ENCODE results near the gene KRR1. TPM values are rescaled to one million over a fixed set of nuclear protein-coding genes. Genes with fewer than 3 reads are reported as not detected.

The KRR1 gene
- total and polyA plus RNA-seq, 2 of the 13 experiments (the other 11 are each of a cell fraction or from before 2014, with no cell fraction given), result 19.3 to 103 TPM

GRCh38 chr12:75528272-75528671, 16.9 kb upstream of the KRR1 start:
- H3K4me2 ChIP-seq (ENCODE audit: low read depth, low read length), result no peak overlapping the region
- CTCF ChIA-PET (ENCODE audit: low intra/inter-chr PET ratio, low total read pairs), result interaction anchor here (2.0 kb wide), 1 partner anchor 509 kb away, joined by 18 read pairs; no protein-coding TSS in a partner anchor
- in situ Hi-C loops (cut with HindIII; ENCODE audit: extremely low pct_ligation_motif_present, low pct_unique_long_range_greater_than_20kb), result loop anchor here (25.0 kb wide), 1 partner anchor 934 kb away; no protein-coding TSS in a partner anchor
- no peak overlapping the region for H3K4me3 ChIP-seq (replicated peaks in 1 of 3; ENCODE audit: insufficient read depth in 1 of 3, low read depth in 2 of 3, low read length in 3 of 3)
- no peak overlapping the region for H3K27ac ChIP-seq (ENCODE audit: extremely low read length, insufficient read depth, low read length)
- no peaks in the 10 kb centered on the region; a peak in 1 of 5 replicates for H3K27me3 ChIP-seq (ENCODE audit: control insufficient read depth in 1 of 2, insufficient read depth in 2 of 2, low read length in 2 of 2)
- WGBS (ENCODE audit: low lambda C conversion rate), result 7% methylated on average over 2 of the region's 2 CpGs
- H3K9ac ChIP-seq (ENCODE audit: insufficient read depth, low read depth, low read length), result no peak overlapping the region
- FAIRE-seq (no peak), DNase-seq (ENCODE audit: low spot score) (no peak), ATAC-seq (no peak)
- BruUV-seq (replicated peaks), result no TSS peak
- peaks cover 5% of the 10 kb centered on the region; the same call in 1 of the 2 replicates for H3K4me1 ChIP-seq (ENCODE audit: insufficient read depth, low read length)
- TF ChIP-seq MAZ (IDR thresholded peaks at IDR 0.05; ENCODE audit: borderline replicate concordance, low read depth, low read length) (no peak), MAZ (CRISPR knock-in tag; IDR thresholded peaks at IDR 0.05; ENCODE audit: low read depth) (no peak), CBFB (CRISPR knock-in tag; IDR thresholded peaks at IDR 0.05) (no peak), ZIK1 (CRISPR knock-in tag; IDR thresholded peaks at IDR 0.05; ENCODE audit: borderline replicate concordance, low read depth) (no peak), USF2 (IDR thresholded peaks at IDR 0.05; ENCODE audit: low read depth, low read length) (no peak), USF2 (CRISPR knock-in tag; IDR thresholded peaks at IDR 0.05; ENCODE audit: borderline replicate concordance) (no peak), FOXM1 (CRISPR knock-in tag; IDR thresholded peaks at IDR 0.05) (no peak), ZNF383 (CRISPR knock-in tag; IDR thresholded peaks at IDR 0.05; ENCODE audit: borderline replicate concordance) (no peak), PITX1 (CRISPR knock-in tag; IDR thresholded peaks at IDR 0.05) (no peak), ZNF746 (CRISPR knock-in tag; IDR thresholded peaks at IDR 0.05) (no peak), HCFC1 (IDR thresholded peaks at IDR 0.05; ENCODE audit: low read depth, low read length) (no peak)
- TF ChIP-seq, protein P1, sequence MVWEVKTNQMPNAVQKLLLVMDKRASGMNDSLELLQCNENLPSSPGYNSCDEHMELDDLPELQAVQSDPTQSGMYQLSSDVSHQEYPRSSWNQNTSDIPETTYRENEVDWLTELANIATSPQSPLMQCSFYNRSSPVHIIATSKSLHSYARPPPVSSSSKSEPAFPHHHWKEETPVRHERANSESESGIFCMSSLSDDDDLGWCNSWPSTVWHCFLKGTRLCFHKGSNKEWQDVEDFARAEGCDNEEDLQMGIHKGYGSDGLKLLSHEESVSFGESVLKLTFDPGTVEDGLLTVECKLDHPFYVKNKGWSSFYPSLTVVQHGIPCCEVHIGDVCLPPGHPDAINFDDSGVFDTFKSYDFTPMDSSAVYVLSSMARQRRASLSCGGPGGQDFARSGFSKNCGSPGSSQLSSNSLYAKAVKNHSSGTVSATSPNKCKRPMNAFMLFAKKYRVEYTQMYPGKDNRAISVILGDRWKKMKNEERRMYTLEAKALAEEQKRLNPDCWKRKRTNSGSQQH (CRISPR knock-in tag; IDR thresholded peaks at IDR 0.05; ENCODE audit: low read depth), result no peak
- TF ChIP-seq, protein P2, sequence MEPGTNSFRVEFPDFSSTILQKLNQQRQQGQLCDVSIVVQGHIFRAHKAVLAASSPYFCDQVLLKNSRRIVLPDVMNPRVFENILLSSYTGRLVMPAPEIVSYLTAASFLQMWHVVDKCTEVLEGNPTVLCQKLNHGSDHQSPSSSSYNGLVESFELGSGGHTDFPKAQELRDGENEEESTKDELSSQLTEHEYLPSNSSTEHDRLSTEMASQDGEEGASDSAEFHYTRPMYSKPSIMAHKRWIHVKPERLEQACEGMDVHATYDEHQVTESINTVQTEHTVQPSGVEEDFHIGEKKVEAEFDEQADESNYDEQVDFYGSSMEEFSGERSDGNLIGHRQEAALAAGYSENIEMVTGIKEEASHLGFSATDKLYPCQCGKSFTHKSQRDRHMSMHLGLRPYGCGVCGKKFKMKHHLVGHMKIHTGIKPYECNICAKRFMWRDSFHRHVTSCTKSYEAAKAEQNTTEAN (CRISPR knock-in tag; conservative IDR thresholded peaks at IDR 0.05), result no peak
- TF ChIP-seq, protein P3, sequence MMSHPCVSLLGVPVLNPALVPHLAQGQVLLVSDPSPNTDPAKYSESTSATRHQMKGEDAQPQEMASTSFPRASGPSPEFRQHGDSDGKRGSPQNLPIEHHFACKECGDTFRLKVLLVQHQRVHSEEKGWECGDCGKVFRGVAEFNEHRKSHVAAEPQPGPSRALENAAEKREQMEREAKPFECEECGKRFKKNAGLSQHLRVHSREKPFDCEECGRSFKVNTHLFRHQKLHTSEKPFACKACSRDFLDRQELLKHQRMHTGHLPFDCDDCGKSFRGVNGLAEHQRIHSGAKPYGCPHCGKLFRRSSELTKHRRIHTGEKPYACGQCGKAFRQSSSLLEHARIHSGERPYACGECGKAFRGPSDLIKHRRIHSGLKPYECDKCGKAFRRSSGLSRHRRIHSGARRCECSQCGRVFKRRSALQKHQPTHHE (CRISPR knock-in tag; IDR thresholded peaks at IDR 0.05; ENCODE audit: borderline replicate concordance), result no peak
- TF ChIP-seq, protein P4, sequence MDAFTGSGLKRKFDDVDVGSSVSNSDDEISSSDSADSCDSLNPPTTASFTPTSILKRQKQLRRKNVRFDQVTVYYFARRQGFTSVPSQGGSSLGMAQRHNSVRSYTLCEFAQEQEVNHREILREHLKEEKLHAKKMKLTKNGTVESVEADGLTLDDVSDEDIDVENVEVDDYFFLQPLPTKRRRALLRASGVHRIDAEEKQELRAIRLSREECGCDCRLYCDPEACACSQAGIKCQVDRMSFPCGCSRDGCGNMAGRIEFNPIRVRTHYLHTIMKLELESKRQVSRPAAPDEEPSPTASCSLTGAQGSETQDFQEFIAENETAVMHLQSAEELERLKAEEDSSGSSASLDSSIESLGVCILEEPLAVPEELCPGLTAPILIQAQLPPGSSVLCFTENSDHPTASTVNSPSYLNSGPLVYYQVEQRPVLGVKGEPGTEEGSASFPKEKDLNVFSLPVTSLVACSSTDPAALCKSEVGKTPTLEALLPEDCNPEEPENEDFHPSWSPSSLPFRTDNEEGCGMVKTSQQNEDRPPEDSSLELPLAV (CRISPR knock-in tag; conservative IDR thresholded peaks at IDR 0.05; ENCODE audit: low read depth), result no peak
- TF ChIP-seq, protein P5, sequence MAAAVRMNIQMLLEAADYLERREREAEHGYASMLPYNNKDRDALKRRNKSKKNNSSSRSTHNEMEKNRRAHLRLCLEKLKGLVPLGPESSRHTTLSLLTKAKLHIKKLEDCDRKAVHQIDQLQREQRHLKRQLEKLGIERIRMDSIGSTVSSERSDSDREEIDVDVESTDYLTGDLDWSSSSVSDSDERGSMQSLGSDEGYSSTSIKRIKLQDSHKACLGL (CRISPR knock-in tag; IDR thresholded peaks at IDR 0.05), result no peak
- intact Hi-C loops (cut with micrococcal nuclease; ENCODE audit: unreplicated experiment), result loop anchor here (10.0 kb wide), 3 partner anchors 97 to 937 kb away; no protein-coding TSS in a partner anchor
- POLR2A ChIA-PET, result interaction anchor here (0.6 to 2.2 kb wide), 3 partner anchors 17 to 504 kb away, joined by 3 to 6 read pairs (median 3); partner anchors contain the start of genes KRR1 and PHLDA1
- no peaks in the 10 kb centered on the region for H3K36me3 ChIP-seq (replicated peaks in 1 of 2; ENCODE audit: control insufficient read depth in 1 of 2, insufficient read depth in 2 of 2, low read length in 2 of 2)
- no peaks in the 10 kb centered on the region for H3K9me3 ChIP-seq (ENCODE audit: low read length)
- H4K20me1 ChIP-seq (ENCODE audit: insufficient read depth, low read length), result no peaks in the 10 kb centered on the region
- H2AFZ ChIP-seq (ENCODE audit: low read length), result no peak overlapping the region
- no peaks in the 10 kb centered on the region for H3K79me2 ChIP-seq (ENCODE audit: insufficient read depth, low read length)
